Hematopoietic multipotent progenitor cell treated with erythropoietin and hydrocortisone succinate and interleukin-3 and kit ligand, for 4 days (in vitro differentiated cells): ENCODE measurements around the gene ZNF792.
"Not testable (repeated sequence)": the region's sequence is repeated elsewhere in the genome, so short reads cannot be mapped to it uniquely, and the experiment has no call there.

Experiments used
- DNase-seq: peaks from one replicate; pipeline ENCODE4 v3.0.0-alpha.2; 2015

Gene ZNF792

GRCh38 chr19:34963573-34964406 lies at the start of gene ZNF792:
Gene ZNF792, minus strand, starts transcription at chr19:34964229. Its CDS starts 567 bp downstream, at chr19:34963662.
- DNase-seq, result peak; percentile 86

DNA sequence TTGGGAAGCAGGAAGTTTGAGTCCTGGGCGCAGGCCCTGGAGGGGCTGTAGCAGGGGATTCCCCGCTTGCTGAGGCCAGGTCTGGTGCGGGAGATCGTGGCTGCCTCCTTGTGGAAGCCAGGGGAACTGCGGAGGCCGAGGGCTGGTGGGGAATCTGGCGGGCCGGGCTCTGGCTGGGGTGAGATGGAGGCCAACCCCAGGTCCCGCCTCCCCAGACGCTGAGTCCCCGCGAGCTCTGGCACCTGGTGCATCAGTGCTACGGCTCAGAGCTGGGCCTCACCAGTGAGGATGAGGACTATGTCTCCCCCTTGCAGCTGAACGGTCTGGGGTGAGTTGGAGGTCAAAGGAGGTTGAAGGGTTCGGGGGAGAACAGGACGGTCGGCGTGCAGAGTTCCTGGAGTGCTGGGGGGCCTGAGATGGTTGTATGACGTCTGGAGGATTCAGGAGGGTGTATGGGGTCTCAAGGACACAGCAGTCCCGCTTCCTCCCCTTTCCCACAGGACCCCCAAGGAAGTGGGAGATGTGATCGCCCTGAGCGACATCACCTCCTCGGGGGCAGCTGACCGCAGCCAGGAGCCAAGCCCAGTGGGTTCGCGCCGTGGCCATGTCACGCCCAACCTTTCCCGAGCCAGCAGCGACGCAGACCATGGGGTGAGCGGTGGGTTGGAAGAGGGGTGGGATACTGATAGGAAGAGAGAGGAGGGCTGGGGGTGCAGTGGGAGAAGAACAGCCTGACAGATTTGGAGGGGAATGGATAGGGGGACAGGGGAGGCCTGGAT lies 49.2 kb upstream of the ZNF792 start:
- peak; percentile 77 for DNase-seq

GRCh38 chr19:35011737-35012682 lies 48.0 kb upstream of the ZNF792 start:
- DNase-seq, result no peak

DNA sequence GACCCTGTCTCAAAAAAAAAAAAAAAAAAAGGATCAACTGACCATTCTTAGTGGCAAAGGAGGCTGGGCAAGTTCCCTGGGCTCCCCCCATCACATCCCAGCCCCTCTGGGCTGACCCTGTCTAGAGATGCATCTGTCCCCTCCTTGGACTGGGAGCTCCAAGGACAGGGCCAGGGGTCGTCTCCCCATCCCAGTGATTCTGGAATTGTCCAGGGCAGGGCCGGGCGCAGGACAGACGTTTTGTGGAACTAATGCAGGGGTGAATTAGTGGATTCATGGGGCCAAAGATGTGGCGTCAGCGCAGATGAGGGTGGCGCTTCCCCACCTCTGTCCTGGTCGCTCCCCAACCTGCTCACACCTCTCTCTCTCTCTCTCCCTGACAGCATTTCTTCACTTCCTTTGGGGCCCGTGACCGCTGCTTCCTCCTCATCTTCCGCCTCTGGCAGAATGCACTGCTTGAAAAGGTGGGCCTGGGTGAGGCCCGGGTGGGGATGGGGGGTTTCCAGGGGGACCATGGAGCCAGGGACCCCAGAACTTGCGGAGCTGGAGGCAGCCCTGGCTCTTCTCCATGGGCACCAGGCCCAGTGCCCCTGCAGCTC lies 47.2 kb upstream of the ZNF792 start:
- DNase-seq, result no peak

DNA sequence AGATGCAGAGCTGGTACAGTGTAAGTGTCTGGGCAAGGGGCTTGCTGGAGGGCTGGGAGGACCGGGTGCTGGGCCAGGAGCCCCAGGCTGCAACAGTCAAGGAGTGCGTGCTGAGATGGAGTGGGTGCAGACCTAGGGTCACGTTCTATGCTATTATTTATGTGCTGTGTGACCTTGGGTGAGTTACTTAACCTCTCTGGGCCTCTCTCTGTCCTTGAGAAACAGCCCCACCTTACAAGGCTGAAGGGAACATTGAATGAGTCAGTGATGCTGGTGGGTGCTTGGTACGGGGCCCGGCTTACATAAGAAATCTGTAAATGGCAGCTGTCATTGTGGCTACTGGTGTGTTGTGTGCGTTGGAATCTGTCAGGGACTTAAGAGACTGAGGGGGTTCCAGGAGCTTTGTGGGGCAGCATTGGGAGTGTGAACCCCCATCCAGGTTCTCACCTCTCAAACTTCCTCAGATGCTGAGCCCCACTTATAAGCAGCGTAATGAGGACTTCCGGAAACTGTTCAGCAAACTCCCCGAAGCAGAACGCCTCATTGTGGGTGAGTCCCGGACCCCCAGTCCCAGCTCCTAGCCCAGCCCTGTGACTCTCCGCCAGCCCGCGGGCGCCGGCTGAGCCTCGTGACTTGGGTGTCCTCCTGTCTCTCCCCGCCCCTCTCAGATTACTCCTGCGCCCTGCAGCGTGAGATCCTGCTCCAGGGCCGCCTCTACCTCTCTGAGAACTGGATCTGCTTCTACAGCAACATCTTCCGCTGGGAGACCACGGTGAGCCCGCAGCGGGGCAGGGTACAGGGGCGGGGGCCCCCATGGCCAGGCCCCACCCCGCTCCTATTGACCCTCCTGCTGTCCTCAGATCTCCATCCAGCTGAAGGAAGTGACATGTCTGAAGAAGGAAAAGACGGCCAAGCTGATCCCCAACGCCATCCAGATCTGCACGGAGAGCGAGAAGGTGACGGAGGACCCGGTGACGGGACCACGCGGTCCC lies 45.7 kb upstream of the ZNF792 start:
- DNase-seq, result no peak

GRCh38 chr19:35008891-35009341 lies 44.9 kb upstream of the ZNF792 start:
- no peak for DNase-seq

- not testable (repeated sequence) for DNase-seq
These were observed 43.4 kb upstream of the ZNF792 start for GRCh38 chr19:35007427-35007826.

DNA sequence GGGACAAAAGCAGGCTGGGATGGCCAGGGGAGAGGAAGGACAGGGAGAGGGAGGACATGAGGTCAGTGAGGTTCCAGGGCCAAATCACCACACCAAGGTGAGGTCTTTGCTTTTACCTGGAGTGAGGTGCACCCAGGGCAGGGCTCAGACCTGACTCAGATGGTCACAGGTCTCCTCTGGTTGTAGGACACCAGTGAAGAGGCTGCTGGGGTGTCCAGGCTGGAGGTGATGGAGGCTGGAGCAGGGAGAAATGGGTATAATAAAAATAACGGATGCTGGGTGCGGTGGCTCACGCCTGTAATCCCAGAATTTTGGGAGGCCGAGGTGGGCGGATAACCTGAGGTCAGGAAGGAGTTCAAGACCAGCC lies 43.0 kb upstream of the ZNF792 start:
- DNase-seq, result no peak

DNA sequence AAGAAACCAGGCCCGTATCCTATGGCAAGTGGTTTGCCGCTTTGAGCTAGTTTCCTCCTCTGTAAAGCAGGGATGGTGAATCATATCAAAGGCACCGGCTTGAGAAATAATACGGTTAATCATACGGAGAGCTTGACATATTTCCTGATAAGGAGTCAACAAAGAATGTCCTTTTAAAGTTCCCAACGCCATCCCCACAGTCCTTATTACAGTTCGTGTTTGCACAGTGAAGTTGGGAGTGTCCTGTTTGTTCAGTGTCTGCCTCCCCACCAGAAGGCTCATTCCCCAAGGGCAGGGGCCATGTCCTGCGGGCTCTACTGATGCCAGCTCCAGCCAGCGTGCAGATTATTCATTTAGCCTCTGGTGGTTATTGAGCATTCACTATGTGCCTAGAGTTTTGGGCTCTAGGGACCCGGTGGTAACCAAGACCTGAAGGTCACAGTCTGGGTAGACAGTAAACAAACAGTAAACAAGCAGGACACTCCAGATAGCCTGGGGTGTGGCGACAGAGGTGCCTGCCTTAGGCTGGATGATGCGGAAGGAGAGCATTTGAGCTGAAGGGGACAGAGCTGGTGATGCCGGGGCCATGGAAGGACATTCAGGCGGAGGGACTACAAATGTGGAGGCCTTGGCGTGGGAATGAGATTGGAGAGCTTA lies 42.4 kb upstream of the ZNF792 start:
- no peak for DNase-seq

- not testable (repeated sequence) for DNase-seq
These were observed 41.9 kb upstream of the ZNF792 start for GRCh38 chr19:35006007-35006341.

GRCh38 chr19:35005256-35005977 lies 41.4 kb upstream of the ZNF792 start:
- DNase-seq, result no peak

DNA sequence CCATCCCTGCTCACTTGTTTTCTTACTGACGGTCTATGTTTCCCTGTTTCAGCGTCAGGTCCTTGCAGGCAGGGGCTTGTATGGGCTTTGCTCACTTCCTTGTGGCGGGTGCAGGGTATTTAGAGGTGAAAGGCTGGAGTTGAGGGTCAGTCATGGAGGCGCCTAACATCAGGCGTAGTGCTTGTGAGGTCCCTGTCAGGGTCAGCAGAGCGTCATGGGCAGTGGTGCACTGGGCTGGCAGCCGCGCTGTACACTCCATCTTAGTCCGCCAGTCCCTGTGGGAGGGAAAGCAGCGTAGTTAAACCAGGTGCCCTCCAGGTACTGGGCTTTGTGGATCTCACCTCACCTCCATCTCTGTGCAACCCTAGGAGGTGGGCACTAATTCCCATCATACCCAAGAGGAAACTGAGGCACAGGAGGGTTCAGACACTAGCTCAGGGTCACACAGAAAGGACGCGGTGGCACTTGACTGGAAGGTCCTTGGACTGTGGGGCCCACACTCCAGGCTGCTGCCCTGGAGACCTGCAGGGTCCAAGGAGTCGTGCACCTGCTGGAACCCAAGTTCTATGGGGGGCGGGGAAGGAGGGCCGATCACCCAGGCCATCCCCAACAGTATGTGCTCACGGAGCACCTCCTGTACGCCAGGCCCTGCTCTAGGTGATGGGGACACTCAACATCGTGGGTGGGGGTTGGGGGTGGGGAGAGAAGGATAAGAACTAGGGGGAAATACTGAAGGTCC lies 40.7 kb upstream of the ZNF792 start:
- DNase-seq, result no peak

DNA sequence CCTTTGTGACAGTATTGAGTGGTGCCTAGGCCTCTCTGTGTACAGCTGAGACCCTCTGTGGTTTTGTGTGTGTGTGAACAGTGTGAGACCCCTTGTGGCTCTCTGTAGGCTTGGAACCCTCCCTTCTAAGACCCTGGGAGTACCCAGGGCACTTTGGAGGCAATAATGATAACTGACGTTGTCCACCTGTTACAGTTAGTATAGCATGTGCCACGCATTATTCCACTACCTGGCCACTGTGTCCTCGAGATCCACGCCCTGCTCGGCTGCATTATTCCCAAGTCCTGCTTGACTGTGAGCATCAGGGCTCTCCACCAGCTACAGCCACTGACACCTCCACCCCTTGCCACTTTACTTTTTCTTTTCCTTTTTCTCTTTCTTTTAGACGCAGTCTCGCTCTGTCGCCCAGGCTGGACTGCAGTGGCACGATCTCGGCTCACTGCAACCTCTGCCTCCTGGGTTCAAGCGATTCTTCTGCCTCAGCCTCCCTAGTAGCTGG lies 38.1 kb upstream of the ZNF792 start:
- no peak for DNase-seq

DNA sequence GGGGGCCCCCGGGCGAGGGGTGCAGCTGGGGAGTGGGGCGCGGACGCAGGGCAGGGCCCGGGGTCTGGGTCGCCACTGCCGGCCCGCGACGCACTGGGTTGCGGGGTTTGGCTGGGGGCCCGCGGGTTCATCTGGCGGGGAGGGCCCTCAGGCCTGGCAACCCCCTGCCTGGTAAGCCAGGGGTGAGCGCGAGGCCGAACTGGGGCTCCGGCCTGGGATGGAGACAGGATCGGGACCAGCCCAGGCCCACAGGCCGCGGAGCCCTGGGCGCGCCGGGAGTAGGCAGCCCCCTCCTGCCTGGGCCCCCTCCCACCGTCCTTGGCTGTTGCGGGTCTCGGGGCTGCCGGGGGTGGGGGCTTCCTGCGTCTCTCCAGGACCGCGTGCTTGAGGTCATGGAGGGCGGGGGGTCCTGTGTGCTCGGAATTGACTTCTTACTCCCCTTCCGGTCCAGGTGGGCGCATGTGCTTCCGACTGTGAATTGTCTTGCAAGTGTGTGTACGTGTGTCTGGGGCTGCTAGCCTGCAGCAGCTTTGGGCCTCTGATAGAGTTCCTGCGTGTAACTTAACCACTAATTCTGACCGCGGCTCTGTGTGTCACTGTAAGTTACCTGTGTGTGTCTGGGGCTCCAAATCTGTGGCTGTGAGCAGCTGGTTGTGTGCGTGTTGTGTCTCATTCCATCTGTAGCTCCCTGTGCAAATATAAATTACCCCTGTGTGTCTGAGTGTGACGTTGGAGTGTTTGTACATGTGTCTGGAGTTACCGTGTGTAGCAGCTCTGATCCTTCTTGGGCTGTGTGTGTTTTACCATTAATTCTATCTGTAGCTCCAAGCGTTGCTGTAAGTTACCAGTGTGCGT lies 36.8 kb upstream of the ZNF792 start:
- DNase-seq, result peak; percentile 83

- no peak for DNase-seq
These were observed 36.3 kb upstream of the ZNF792 start for GRCh38 chr19:35000338-35000646.

DNA sequence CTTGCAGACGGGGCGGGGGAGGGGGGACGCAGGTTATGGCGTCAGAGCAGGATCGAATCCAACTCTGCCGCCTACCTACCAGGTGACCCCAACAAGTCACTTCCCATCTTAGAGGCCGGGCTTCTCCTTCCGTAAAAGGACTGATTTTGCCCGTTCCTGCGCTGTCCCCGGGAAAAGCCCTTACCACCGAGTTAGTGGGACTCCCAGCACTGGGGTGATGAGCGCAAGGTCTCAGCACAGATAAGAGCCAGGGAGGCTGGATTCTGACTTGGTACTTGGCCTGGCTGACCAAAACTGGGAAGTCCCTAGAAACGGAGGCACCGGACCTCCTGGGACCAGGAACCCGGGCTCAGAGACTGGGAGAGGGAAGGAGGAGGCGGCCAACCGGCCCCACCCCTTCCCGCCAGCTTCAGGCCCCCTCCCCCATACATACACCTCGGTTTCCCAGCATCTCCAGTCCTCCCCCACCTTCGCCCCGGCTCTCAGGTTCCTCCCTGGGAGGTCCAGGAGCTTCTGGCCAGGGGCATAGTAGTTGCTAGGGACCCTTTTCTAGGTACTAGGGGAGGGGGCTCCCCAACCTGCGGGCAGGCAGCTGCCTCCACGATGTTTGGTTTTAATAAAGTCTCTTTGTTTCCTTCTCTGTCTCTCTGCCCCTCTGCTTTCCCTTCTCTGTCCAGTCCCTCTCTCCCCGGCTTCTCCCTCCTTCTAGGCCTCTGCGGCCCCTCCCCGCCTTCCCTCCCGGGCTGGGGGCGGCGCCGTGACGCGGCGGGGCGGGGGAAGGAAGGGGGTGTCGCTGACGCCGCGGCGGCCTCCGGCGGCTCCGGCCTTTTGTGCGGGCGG lies 35.7 kb upstream of the ZNF792 start, which contains the start of gene GRAMD1A:
Gene GRAMD1A, plus strand, starts transcription at position 826 of the 840 bp plus-strand sequence. CDS start 156 bp downstream, outside the sequence.
- peak; percentile 92 for DNase-seq
